Epithelial cell of esophagus (primary cell): ENCODE data around the gene ZNHIT2.

Source experiments
- DNase-seq: peaks from one replicate; pipeline ENCODE4 v3.0.0; 2010; ENCODE audit warnings: low read depth
- H3K4me3 ChIP-seq: 2 replicates; pipeline ENCODE4 v1.5.1; 2011; ENCODE audit warnings: mild to moderate bottlenecking, low read length, control low read depth
- CTCF ChIP-seq: IDR thresholded peaks from 2 replicates; pipeline ENCODE4 v1.5.1; 2011; ENCODE audit warnings: low read depth, mild to moderate bottlenecking, low read length, control low read depth, inconsistent platforms; ENCODE audit not compliant: insufficient read depth; ENCODE audit errors: missing control alignments

The ZNHIT2 gene

GRCh38 chr11:65134240-65134951 lies 16.9 kb upstream of the ZNHIT2 start, which contains the start of gene SYVN1:
SYVN1 (minus strand) TSS chr11:65134519; CDS start chr11:65133601, 918 bp downstream.
- no peak for TF ChIP-seq CTCF
- peak; percentile 89 for DNase-seq
- peak within 1 kb of the TSS; percentile 60 for H3K4me3 ChIP-seq

- no peak for TF ChIP-seq CTCF
- DNase-seq: no peak
- peak overlapping the region; percentile 60 for H3K4me3 ChIP-seq
Observed at GRCh38 chr11:65133724-65134123, 16.2 kb upstream of the ZNHIT2 start.

- H3K4me3 ChIP-seq: peak overlapping the region; percentile 60
- DNase-seq: peak; percentile 78
- no peak for TF ChIP-seq CTCF
Observed at GRCh38 chr11:65132988-65133700, 15.6 kb upstream of the ZNHIT2 start.

- no peak for DNase-seq
- TF ChIP-seq CTCF: no peak
- no peak overlapping the region for H3K4me3 ChIP-seq
Observed at GRCh38 chr11:65132238-65132987, 14.9 kb upstream of the ZNHIT2 start.

- H3K4me3 ChIP-seq: no peak overlapping the region
- no peak for DNase-seq
- TF ChIP-seq CTCF: no peak
Observed at GRCh38 chr11:65131895-65132237, 14.4 kb upstream of the ZNHIT2 start.

GRCh38 chr11:65131417-65131776 lies 13.9 kb upstream of the ZNHIT2 start:
- H3K4me3 ChIP-seq: no peak overlapping the region
- no peak for DNase-seq
- no peak for TF ChIP-seq CTCF
